Ovary (tissue), 9 donors: ENCODE results near the gene RAB6B. TPM values are rescaled to one million over a fixed set of nuclear protein-coding genes. Genes with fewer than 3 reads are reported as not detected.

Source experiments
- DNase-seq, 5 donors: peaks; one replicate each; pipeline ENCODE4 v3.0.0-alpha.2; 2019 to 2020
- H3K27ac ChIP-seq, 2 donors: fragments of 200-600 bp; one replicate each; pipeline versions ENCODE4 v1.5.1 to v1.8.0; 2019 to 2022
- H3K27me3 ChIP-seq: fragments of 200-600 bp; one replicate; pipeline ENCODE4 v1.8.0; 2022
- H3K36me3 ChIP-seq: fragments of 200-600 bp; sonication (generic); one replicate; pipeline ENCODE4 v1.5.1; 2019
- H3K4me1 ChIP-seq: one replicate; pipeline ENCODE4 v1.8.1; 2013; ENCODE audit warnings: mild to moderate bottlenecking, moderate library complexity; ENCODE audit not compliant: insufficient read depth
- H3K4me3 ChIP-seq: fragments of 200-600 bp; sonication (generic); one replicate; pipeline ENCODE4 v1.5.1; 2017
- H3K9me3 ChIP-seq, 2 donors: fragments of 200-600 bp in 1 of 2; sonication (generic) in 1 of 2; one replicate each; pipeline versions ENCODE4 v1.5.1 to v1.8.1; 2013 to 2019; ENCODE audit warnings: mild to moderate bottlenecking in 1 of 2, moderate library complexity in 1 of 2
- CTCF ChIP-seq, 3 donors: fragments of 450-650 bp in 2 of 3; fragments of 200-600 bp in 1 of 3; IDR thresholded peaks; one replicate each; pipeline versions ENCODE4 v1.5.1 to v1.8.0; 2016 to 2022; ENCODE audit warnings: antibody characterized with exemption in 3 of 3, mild to moderate bottlenecking in 1 of 3
- EP300 ChIP-seq: sonication (generic); formaldehyde crosslinking; IDR thresholded peaks from one replicate; pipeline ENCODE4 v1.6.1; 2017; ENCODE audit warnings: antibody characterized with exemption
- POLR2A ChIP-seq: fragments of 450-650 bp; IDR thresholded peaks from one replicate; pipeline ENCODE4 v1.6.1; 2017; ENCODE audit warnings: antibody characterized with exemption, mild to moderate bottlenecking, moderate library complexity
- WGBS, 3 donors: extraction: QIAGEN DNeasy Blood & Tissue Kit in 1 of 3; methylation state at CpG; one replicate each; pipeline versions ENCODE4 v1.1.5 to v1.1.7; 2013 to 2017; 5-methylcytosine and 5-hydroxymethylcytosine counted together
- intact Hi-C, 4 donors: fragments of 100-400 bp; cut with DNase I; formaldehyde crosslinking; loops; one replicate each; pipeline versions ENCODE4 v1.11.0 to v1.15.1; 2022 to 2023
- polyA plus RNA-seq, 2 donors: library from polyadenylated mRNA; stranded (reverse); fragments of 200-250 nt in 1 of 2; fragments of 350-450 nt in 1 of 2; fragmentation: Illumina TruSeq in 1 of 2; extraction: RNeasy Lipid Tissue Mini Kit (QIAGEN cat#74804) in 1 of 2; gene quantifications; one replicate each; pipeline ENCODE4 v1.2.3, GENCODE V29; 2013 to 2014
- total RNA-seq, 7 donors: library from RNA; depleted of rRNA in 2 of 7; stranded (reverse); fragments of >200 nt in 2 of 7; fragmentation: NEBNext Ultra II Directional in 3 of 7; extraction: Animal tissue kit (Norgen Biotek cat#: 25700) in 3 of 7; gene quantifications; one replicate each; pipeline versions ENCODE4 v1.1.0 to v1.2.4, GENCODE V29; 2016 to 2023
- donor health status: DM: no; HTN: no; CAD: no; lungs with moderate emphysema.
- donor health status: DM: no; HTN: no; CAD: no.
- donor health status: Bipolar disorder and iron deficiency.
- donor health status: DM: yes; HTN: yes; CAD: no.
- donor health status: DM: no; HTN: no; CAD: no.
- donor health status: DM: yes; HTN: yes; CAD: no.

The RAB6B gene
- total and polyA plus RNA-seq, 9 donors = 0.50 to 9.1 (median 3.9) TPM

GRCh38 chr3:133860519-133860918, 35.2 kb downstream of the RAB6B start:
- intact Hi-C loops = no loop called here
- Histone ChIP-seq H3K27ac (no peak overlapping the region), H3K27me3 (no peaks in the 10 kb centered on the region), H3K4me1 (no peaks in the 10 kb centered on the region), H3K4me3 (no peak overlapping the region), H3K9me3 (no peaks in the 10 kb centered on the region), H3K36me3 (no peaks in the 10 kb centered on the region)
- WGBS, 3 donors = 88 to 92% (median 92%) methylated on average over 5 of the region's 5 CpGs
- no peak for DNase-seq
- no peak for TF ChIP-seq POLR2A
- no peak for TF ChIP-seq EP300

GRCh38 chr3:133859381-133860234, 36.1 kb downstream of the RAB6B start:
- 88 to 89% (median 88%) methylated on average over 12 of the region's 12 CpGs for WGBS, 3 donors
- Histone ChIP-seq H3K4me3 (no peak overlapping the region), H3K36me3 (no peaks in the 10 kb centered on the region), H3K27ac (no peak overlapping the region), H3K9me3 (no peaks in the 10 kb centered on the region), H3K4me1 (no peaks in the 10 kb centered on the region), H3K27me3 (no peaks in the 10 kb centered on the region)
- DNase-seq = no peak
- TF ChIP-seq EP300 = no peak
- no peak for TF ChIP-seq POLR2A
- TF ChIP-seq CTCF (IDR thresholded peaks at IDR 0.05) = no peak
- intact Hi-C loops = no loop called here

GRCh38 chr3:133857767-133858166, 37.9 kb downstream of the RAB6B start:
- no peak for TF ChIP-seq CTCF (IDR thresholded peaks at IDR 0.05)
- TF ChIP-seq POLR2A = no peak
- TF ChIP-seq EP300 = no peak
- DNase-seq = no peak
- no peaks in the 10 kb centered on the region for H3K36me3 ChIP-seq
- WGBS, 3 donors = 93 to 95% (median 94%) methylated on average over 8 of the region's 8 CpGs
- no peak overlapping the region for H3K27ac ChIP-seq
- H3K9me3 ChIP-seq = no peaks in the 10 kb centered on the region
- no peaks in the 10 kb centered on the region for H3K27me3 ChIP-seq
- no peak overlapping the region for H3K4me3 ChIP-seq
- intact Hi-C loops = no loop called here
- H3K4me1 ChIP-seq = no peaks in the 10 kb centered on the region

GRCh38 chr3:133856316-133856715, 39.4 kb downstream of the RAB6B start:
- no peak for DNase-seq
- no peak overlapping the region for H3K4me3 ChIP-seq
- H3K9me3 ChIP-seq = no peaks in the 10 kb centered on the region
- H3K36me3 ChIP-seq = no peaks in the 10 kb centered on the region
- no peak for TF ChIP-seq CTCF (IDR thresholded peaks at IDR 0.05)
- no peak for TF ChIP-seq POLR2A
- TF ChIP-seq EP300 = no peak
- intact Hi-C loops = no loop called here
- H3K27me3 ChIP-seq = no peaks in the 10 kb centered on the region
- H3K27ac ChIP-seq = no peak overlapping the region
- no peaks in the 10 kb centered on the region for H3K4me1 ChIP-seq
- 75 to 83% (median 80%) methylated on average over 2 of the region's 2 CpGs for whole genome bisulfite sequencing, 3 donors

DNA sequence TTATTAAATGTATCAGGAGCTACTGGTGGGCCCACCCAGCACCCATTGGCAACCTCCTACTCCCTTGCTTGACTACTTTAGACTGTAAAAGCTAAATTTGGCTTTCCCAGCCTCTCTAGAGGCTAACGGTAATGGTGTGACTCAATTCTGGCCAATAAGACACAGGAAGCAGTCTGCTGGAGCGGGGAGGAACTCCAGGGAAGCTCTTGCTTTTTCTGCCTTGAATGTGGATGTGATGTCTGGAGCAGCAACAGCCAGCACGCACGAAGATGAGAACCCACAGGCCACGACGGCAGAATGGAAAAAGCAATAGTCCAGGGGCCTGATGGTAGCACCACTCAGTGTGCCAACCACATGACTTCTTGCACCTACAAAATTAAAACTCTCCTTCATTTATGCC, 39.9 kb downstream of the RAB6B start:
- 80 to 92% (median 84%) methylated on average over 6 of the region's 6 CpGs for WGBS, 3 donors
- TF ChIP-seq POLR2A (no peak), EP300 (no peak), CTCF (IDR thresholded peaks at IDR 0.05) (no peak)
- Histone ChIP-seq H3K4me3 (no peak overlapping the region), H3K27me3 (no peaks in the 10 kb centered on the region), H3K4me1 (no peaks in the 10 kb centered on the region), H3K9me3 (no peaks in the 10 kb centered on the region), H3K36me3 (no peaks in the 10 kb centered on the region), H3K27ac (no peak overlapping the region)
- no peak for DNase-seq
- intact Hi-C loops = no loop called here
